HG03439 (cell line): ENCODE data around the gene PTGIS.

Source experiments
- ATAC-seq: cut with Tn5 transposase; IDR thresholded peaks from one replicate; pipeline ENCODE4 v1.9.1; 2021; ENCODE audit warnings: mild to moderate bottlenecking, moderate library complexity; ENCODE audit not compliant: unreplicated experiment

The PTGIS gene

GRCh38 chr20:49503176-49503575 is 64.8 kb downstream of the PTGIS start:
- no peak for ATAC-seq

GRCh38 chr20:49501917-49502316 is 66.0 kb downstream of the PTGIS start:
- no peak for ATAC-seq

- ATAC-seq: no peak
Measured at GRCh38 chr20:49497398-49497669, 70.6 kb downstream of the PTGIS start.

- ATAC-seq: no peak
Measured at GRCh38 chr20:49496553-49497397, 71.2 kb downstream of the PTGIS start.

- ATAC-seq: no peak
Measured at GRCh38 chr20:49496043-49496442, 71.9 kb downstream of the PTGIS start.

- ATAC-seq: no peak
Measured at GRCh38 chr20:49490689-49491088, 77.2 kb downstream of the PTGIS start.

GRCh38 chr20:49489688-49490087 is 78.2 kb downstream of the PTGIS start:
- ATAC-seq: no peak

GRCh38 chr20:49486064-49486463 is 81.9 kb downstream of the PTGIS start:
- ATAC-seq: no peak

- no peak for ATAC-seq
Measured at GRCh38 chr20:49485563-49485962, 82.4 kb downstream of the PTGIS start.

GRCh38 chr20:49484180-49485140 is 83.5 kb downstream of the PTGIS start:
- no peak for ATAC-seq

GRCh38 chr20:49483696-49484123 is 84.2 kb downstream of the PTGIS start:
- ATAC-seq: no peak

- ATAC-seq: no peak
Measured at GRCh38 chr20:49483018-49483695, 84.8 kb downstream of the PTGIS start.

- ATAC-seq: no peak
Measured at GRCh38 chr20:49482621-49483017, 85.3 kb downstream of the PTGIS start, which contains the start of gene KCNB1. Gene KCNB1, minus strand, starts transcription at chr20:49482668. Its CDS starts 188 bp downstream, at chr20:49482480.

GRCh38 chr20:49482173-49482572 is 85.8 kb downstream of the PTGIS start:
- no peak for ATAC-seq

GRCh38 chr20:49481116-49481515 is 86.8 kb downstream of the PTGIS start:
- no peak for ATAC-seq

- no peak for ATAC-seq
Measured at GRCh38 chr20:49480236-49480635, 87.7 kb downstream of the PTGIS start.

GRCh38 chr20:49479785-49480184 is 88.2 kb downstream of the PTGIS start:
- no peak for ATAC-seq

- no peak for ATAC-seq
Measured at GRCh38 chr20:49478754-49479689, 88.9 kb downstream of the PTGIS start.

- no peak for ATAC-seq
Measured at GRCh38 chr20:49478266-49478665, 89.7 kb downstream of the PTGIS start.

- no peak for ATAC-seq
Measured at GRCh38 chr20:49477200-49477599, 90.7 kb downstream of the PTGIS start.
